HG03575 (cell line): ENCODE measurements around the gene ZNF556.
"Not testable (repeated sequence)": the region's sequence is repeated elsewhere in the genome, so short reads cannot be mapped to it uniquely, and the experiment has no call there.

Experiments used
- ATAC-seq: cut with Tn5 transposase; IDR thresholded peaks from one replicate; pipeline ENCODE4 v1.9.1; 2021; ENCODE audit not compliant: unreplicated experiment, insufficient number of reproducible peaks, low FRiP score; ENCODE audit errors: extremely low read depth

ZNF556 gene

GRCh38 chr19:2900296-2901252 lies 33.4 kb downstream of the ZNF556 start, which contains the start of gene ZNF57:
TSS of gene ZNF57 (plus strand) at chr19:2900928. CDS start at chr19:2901046, 118 bp downstream.
- no peak for ATAC-seq

GRCh38 chr19:2902590-2903218 lies 35.6 kb downstream of the ZNF556 start:
- ATAC-seq: no peak

- not testable (repeated sequence) for ATAC-seq
Measured at GRCh38 chr19:2903326-2903725, 36.2 kb downstream of the ZNF556 start.

GRCh38 chr19:2905918-2906519 lies 38.9 kb downstream of the ZNF556 start:
- ATAC-seq: no peak

- ATAC-seq: no peak
Measured at GRCh38 chr19:2906631-2907195, 39.6 kb downstream of the ZNF556 start.

- no peak for ATAC-seq
Measured at GRCh38 chr19:2912306-2912705, 45.2 kb downstream of the ZNF556 start.

GRCh38 chr19:2917275-2918184 lies 50.4 kb downstream of the ZNF556 start:
- ATAC-seq: no peak

- ATAC-seq: no peak
Measured at GRCh38 chr19:2922987-2923386, 55.9 kb downstream of the ZNF556 start.

- no peak for ATAC-seq
Measured at GRCh38 chr19:2923510-2923909, 56.4 kb downstream of the ZNF556 start.

GRCh38 chr19:2926341-2927031 lies 59.4 kb downstream of the ZNF556 start:
- ATAC-seq: no peak

GRCh38 chr19:2927032-2927430 lies 59.9 kb downstream of the ZNF556 start:
- no peak for ATAC-seq
